ENCODE results near the gene FAM81A. TPM values are rescaled to one million over a fixed set of nuclear protein-coding genes. Genes with fewer than 3 reads are reported as not detected.

FAM81A gene
- total RNA-seq, 4 donors from 2014 or later: 0.15 to 1.3 (median 0.68) TPM

GRCh38 chr15:59492389-59493377 lies 54.7 kb downstream of the FAM81A start:
- Histone ChIP-seq H3K27ac (no peak overlapping the region), H3K36me3 (no peaks in the 10 kb centered on the region), H3K9me3 (peaks cover 0 to 4% (median 0%) of the 10 kb centered on the region in 3 donors), H3K27me3 (no peaks in the 10 kb centered on the region), H3K4me1 (peaks cover 0 to 7% (median 0%) of the 10 kb centered on the region in 3 donors), H3K4me3 (no peak overlapping the region)
- 18 to 52% methylated on average over 4 to 11 of the region's 11 CpGs for WGBS, 2 donors (ENCODE audit: low coverage in 1 of 2)
- TF ChIP-seq POLR2AphosphoS5 (IDR thresholded peaks at IDR 0.05) (peak; percentile 15), EP300 (IDR thresholded peaks at IDR 0.05) (no peak)
- TF ChIP-seq, protein P1, sequence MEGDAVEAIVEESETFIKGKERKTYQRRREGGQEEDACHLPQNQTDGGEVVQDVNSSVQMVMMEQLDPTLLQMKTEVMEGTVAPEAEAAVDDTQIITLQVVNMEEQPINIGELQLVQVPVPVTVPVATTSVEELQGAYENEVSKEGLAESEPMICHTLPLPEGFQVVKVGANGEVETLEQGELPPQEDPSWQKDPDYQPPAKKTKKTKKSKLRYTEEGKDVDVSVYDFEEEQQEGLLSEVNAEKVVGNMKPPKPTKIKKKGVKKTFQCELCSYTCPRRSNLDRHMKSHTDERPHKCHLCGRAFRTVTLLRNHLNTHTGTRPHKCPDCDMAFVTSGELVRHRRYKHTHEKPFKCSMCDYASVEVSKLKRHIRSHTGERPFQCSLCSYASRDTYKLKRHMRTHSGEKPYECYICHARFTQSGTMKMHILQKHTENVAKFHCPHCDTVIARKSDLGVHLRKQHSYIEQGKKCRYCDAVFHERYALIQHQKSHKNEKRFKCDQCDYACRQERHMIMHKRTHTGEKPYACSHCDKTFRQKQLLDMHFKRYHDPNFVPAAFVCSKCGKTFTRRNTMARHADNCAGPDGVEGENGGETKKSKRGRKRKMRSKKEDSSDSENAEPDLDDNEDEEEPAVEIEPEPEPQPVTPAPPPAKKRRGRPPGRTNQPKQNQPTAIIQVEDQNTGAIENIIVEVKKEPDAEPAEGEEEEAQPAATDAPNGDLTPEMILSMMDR (IDR thresholded peaks at IDR 0.05): peak; percentile 60 to 85 (median 80)
- ATAC-seq: peak; percentile 84

- 51 to 61% methylated on average over 5 of the region's 5 CpGs for WGBS, 2 donors (ENCODE audit: low coverage in 1 of 2)
- no peak for TF ChIP-seq POLR2A (IDR thresholded peaks at IDR 0.05)
- TF ChIP-seq POLR2AphosphoS5 (IDR thresholded peaks at IDR 0.05): no peak
- TF ChIP-seq EP300 (IDR thresholded peaks at IDR 0.05): no peak
- TF ChIP-seq, protein P1 (IDR thresholded peaks at IDR 0.05): peak in 2 of 4 experiments; percentile 6 to 38
- no peak for ATAC-seq
- Histone ChIP-seq H3K9me3 (no peaks in the 10 kb centered on the region), H3K27me3 (no peaks in the 10 kb centered on the region), H3K36me3 (no peaks in the 10 kb centered on the region), H3K4me3 (no peak overlapping the region), H3K4me1 (no peaks in the 10 kb centered on the region), H3K27ac (no peak overlapping the region)
These were observed 63.6 kb downstream of the FAM81A start for GRCh38 chr15:59501597-59501996.

- Histone ChIP-seq H3K27ac (no peak overlapping the region), H3K4me1 (no peaks in the 10 kb centered on the region), H3K36me3 (no peaks in the 10 kb centered on the region), H3K9me3 (no peaks in the 10 kb centered on the region), H3K27me3 (no peaks in the 10 kb centered on the region), H3K4me3 (no peak overlapping the region)
- TF ChIP-seq, protein P1 (IDR thresholded peaks at IDR 0.05): no peak
- TF ChIP-seq POLR2A (IDR thresholded peaks at IDR 0.05) (no peak), POLR2AphosphoS5 (IDR thresholded peaks at IDR 0.05) (no peak), EP300 (IDR thresholded peaks at IDR 0.05) (no peak)
- no peak for ATAC-seq
- WGBS, 2 donors (ENCODE audit: low coverage in 1 of 2): 100% methylated on average over 2 of the region's 2 CpGs; no CpG with 5 or more reads in 1 of the 2 donors
These were observed 77.2 kb downstream of the FAM81A start for GRCh38 chr15:59515190-59515589.

DNA sequence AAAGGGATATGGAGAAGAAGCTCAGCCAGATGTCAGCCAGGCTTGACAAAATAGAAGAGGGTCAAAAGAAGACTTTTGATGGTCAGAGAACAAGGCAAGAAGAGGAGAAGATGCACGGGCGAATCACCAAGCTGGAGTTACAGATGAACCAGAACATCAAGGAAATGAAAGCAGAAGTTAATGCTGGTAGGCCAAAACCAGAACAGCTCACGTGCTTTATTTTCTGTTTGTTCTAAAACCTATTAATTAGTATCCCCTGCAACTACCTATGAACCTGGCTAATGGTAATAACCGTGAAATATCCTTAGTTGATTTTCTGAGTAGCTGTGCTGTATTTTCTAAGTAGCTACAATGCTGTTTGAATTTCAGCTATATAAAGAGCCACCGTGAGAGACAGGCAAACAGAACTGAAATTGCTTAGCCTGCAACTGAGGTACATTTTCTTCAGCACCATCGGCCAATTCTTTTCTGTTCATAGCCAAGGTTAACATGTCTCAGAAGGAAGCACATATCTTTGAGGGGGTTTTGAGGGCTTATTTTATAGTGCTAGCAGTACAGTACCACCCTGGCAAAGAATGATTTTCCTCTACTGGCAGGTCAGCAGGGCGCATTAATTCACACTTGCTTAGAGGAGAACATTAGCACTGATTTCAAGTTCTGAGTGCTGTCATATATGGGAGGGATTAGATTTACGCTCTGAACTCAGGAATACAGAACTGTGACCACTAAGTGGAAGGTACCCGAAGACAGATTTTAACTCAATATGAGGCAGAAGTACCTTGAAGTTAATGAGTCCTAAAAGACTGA lies 78.9 kb downstream of the FAM81A start:
- no peaks in the 10 kb centered on the region for H3K9me3 ChIP-seq
- H3K36me3 ChIP-seq: no peaks in the 10 kb centered on the region
- no peaks in the 10 kb centered on the region for H3K4me1 ChIP-seq
- H3K27ac ChIP-seq: no peak overlapping the region
- ATAC-seq: no peak
- H3K27me3 ChIP-seq: no peaks in the 10 kb centered on the region
- TF ChIP-seq, protein P1 (IDR thresholded peaks at IDR 0.05): no peak
- H3K4me3 ChIP-seq: no peak overlapping the region
- 61 to 76% methylated on average over 6 to 9 of the region's 9 CpGs for WGBS, 2 donors (ENCODE audit: low coverage in 1 of 2)

Measured in gastroesophageal sphincter (tissue), 4 donors.